GM12878 (cell line): Measurements from ENCODE around the gene RGS18. TPM values are rescaled to one million over a fixed set of nuclear protein-coding genes. Genes with fewer than 3 reads are reported as not detected.

Experiments used
- ATAC-seq: fragments of 200-7000 bp; cut with Tn5 transposase; 3 replicates; pipeline ENCODE4 v1.9.1; 2020; ENCODE audit warnings: mild to moderate bottlenecking, moderate library complexity
- BruUV-seq: library from RNA; stranded (reverse); fragments of 400-500 nt; replicated peaks from 2 replicates; lab custom pipeline; 2021; lab: Mats Ljungman, UMichigan
- CTCF ChIA-PET: fragments of 300-600 bp; sonication (Branson Sonifier 250); formaldehyde crosslinking; extraction: SDS; loops from one replicate; lab custom pipeline; 2021; ENCODE audit warnings: inconsistent platforms; lab: Yijun Ruan, JAX
- POLR2A ChIA-PET: fragments of 350-600 bp; formaldehyde crosslinking; extraction: SDS; loops from one replicate; lab custom pipeline; 2021; ENCODE audit warnings: inconsistent platforms; lab: Charles Lee
- RAD21 ChIA-PET: fragments of 300-600 bp; sonication (Branson Sonifier 250); formaldehyde crosslinking; loops from one replicate; lab custom pipeline; 2023; ENCODE audit warnings: antibody characterized with exemption; ENCODE audit not compliant: unreplicated experiment; lab: Charles Lee
- SMC1A ChIA-PET: fragments of 300-600 bp; sonication (Branson Sonifier 250); formaldehyde crosslinking; loops from one replicate; lab custom pipeline; 2023; ENCODE audit not compliant: unreplicated experiment, uncharacterized antibody; lab: Charles Lee
- DNase-seq: peaks from one replicate; pipeline ENCODE4 v3.0.0-alpha.2; 2011; ENCODE audit warnings: low read depth, low spot score
- FAIRE-seq: peaks from 3 replicates; lab custom pipeline; 2011; peaks lifted over from hg19 to GRCh38; lab: Jason Lieb, UNC
- H2AFZ ChIP-seq: 2 replicates; pipeline ENCODE4 v1.6.0; 2011; ENCODE audit warnings: low read depth, low read length, control low read depth; ENCODE audit not compliant: control insufficient read depth
- H3K27ac ChIP-seq: 2 replicates; pipeline ENCODE4 v1.5.1; 2011; ENCODE audit warnings: control low read depth; ENCODE audit not compliant: control insufficient read depth, insufficient read depth
- H3K27me3 ChIP-seq, 2 experiments: replicated peaks in 1 of 2; 2 replicates each; pipeline versions ENCODE4 v1.6.0 to v1.6.1; 2011; ENCODE audit warnings: low read length in 1 of 2; ENCODE audit not compliant: control insufficient read depth in 2 of 2, insufficient read depth in 2 of 2
- H3K36me3 ChIP-seq, 2 experiments: 2 replicates each; pipeline ENCODE4 v1.5.1; 2011; ENCODE audit warnings: low read length in 1 of 2; ENCODE audit not compliant: control insufficient read depth in 2 of 2, insufficient read depth in 2 of 2
- H3K4me1 ChIP-seq: 2 replicates; pipeline ENCODE4 v1.6.1; 2011; ENCODE audit warnings: mild to moderate bottlenecking, low read length, moderate library complexity, mixed read lengths; ENCODE audit not compliant: control insufficient read depth, insufficient read depth
- H3K4me2 ChIP-seq: 2 replicates; pipeline ENCODE4 v1.6.0; 2011; ENCODE audit warnings: control low read depth; ENCODE audit not compliant: control insufficient read depth, insufficient read depth
- H3K4me3 ChIP-seq: fragments of 200-600 bp; sonication (generic); 2 replicates; pipeline ENCODE4 v1.5.1; 2016
- H3K79me2 ChIP-seq: 2 replicates; pipeline ENCODE4 v1.6.0; 2011; ENCODE audit warnings: low read length; ENCODE audit not compliant: control insufficient read depth, insufficient read depth
- H3K9ac ChIP-seq: 2 replicates; pipeline ENCODE4 v1.8.0; 2011; ENCODE audit warnings: low read length, control low read depth, mixed read lengths; ENCODE audit not compliant: control insufficient read depth, insufficient read depth
- H3K9me3 ChIP-seq: replicated peaks from 3 replicates; pipeline ENCODE4 v1.5.1; 2011; ENCODE audit warnings: mild to moderate bottlenecking, low read length; ENCODE audit not compliant: control insufficient read depth, insufficient read depth
- H4K20me1 ChIP-seq: 2 replicates; pipeline ENCODE4 v1.6.0; 2011; ENCODE audit not compliant: control insufficient read depth, insufficient read depth
- IKZF2 ChIP-seq, 2 experiments: fragments of 450-650 bp; IDR thresholded peaks; 2 replicates each; pipeline ENCODE4 v1.6.1; 2017; ENCODE audit warnings: mild to moderate bottlenecking in 2 of 2, moderate library complexity in 2 of 2
- MEF2A ChIP-seq: IDR thresholded peaks from 2 replicates; pipeline ENCODE4 v1.6.1; 2011; ENCODE audit warnings: low read depth, mild to moderate bottlenecking, low read length, moderate library complexity; ENCODE audit not compliant: insufficient read depth
- NR2C1 ChIP-seq: fragments of 450-650 bp; IDR thresholded peaks from 2 replicates; pipeline ENCODE4 v1.6.1; 2017; ENCODE audit warnings: antibody characterized with exemption, mild to moderate bottlenecking, moderate library complexity
- NR2F1 ChIP-seq: fragments of 450-650 bp; conservative IDR thresholded peaks from 2 replicates; pipeline ENCODE4 v1.6.1; 2017; ENCODE audit warnings: mild to moderate bottlenecking
- POLR2AphosphoS2 ChIP-seq: IDR thresholded peaks from 2 replicates; pipeline ENCODE4 v1.6.1; 2011; ENCODE audit warnings: low read depth, mild to moderate bottlenecking, low read length, improper control_type of control experiment, moderate library complexity
- SMAD5 ChIP-seq: IDR thresholded peaks from 2 replicates; pipeline ENCODE4 v1.6.1; 2016; ENCODE audit warnings: antibody characterized with exemption, low read depth
- ZNF207 ChIP-seq: fragments of 450-650 bp; IDR thresholded peaks from 2 replicates; pipeline ENCODE4 v1.6.1; 2014; ENCODE audit warnings: antibody characterized with exemption, mild to moderate bottlenecking, borderline replicate concordance
- WGBS: methylation state at CpG from one replicate; pipeline ENCODE4 v1.1.6; 2016; ENCODE audit warnings: low lambda C conversion rate; ENCODE audit not compliant: insufficient replicate concordance, insufficient coverage; ENCODE audit errors: missing lambda C conversion rate; 5-methylcytosine and 5-hydroxymethylcytosine counted together
- in situ Hi-C: fragments of 300-500 bp; cut with MboI; formaldehyde crosslinking; loops from 9 replicates; pipeline ENCODE4 v1.14.3; 2018; ENCODE audit warnings: mixed read lengths
- intact Hi-C: fragments of 100-400 bp; cut with micrococcal nuclease; formaldehyde crosslinking; loops from one replicate; pipeline ENCODE4 v1.14.2; 2022; ENCODE audit not compliant: unreplicated experiment
- polyA plus RNA-seq, 11 experiments: library from polyadenylated mRNA; depleted of rRNA in 4 of 11; unstranded in 6 of 11; stranded (reverse) in 5 of 11; fragments of >200 nt; fragmentation: Nextera tagmentation in 4 of 11; fragmentation: Illumina TruSeq in 1 of 11; extraction: Ambion mirVana in 4 of 11; extraction: Trizol in 1 of 11; gene quantifications; 1 replicate in 1 of 11; 2 replicates in 10 of 11; pipeline versions ENCODE4 v1.2.1 to v1.2.3, GENCODE V29; 2011 to 2016; ENCODE audit warnings: inconsistent platforms in 2 of 11, missing spikeins in 2 of 11, low read depth in 1 of 11
- total RNA-seq, 4 experiments: library from RNA; depleted of rRNA in 3 of 4; stranded (reverse); fragments of >200 nt in 3 of 4; fragmentation: Illumina TruSeq in 1 of 4; extraction: Trizol in 1 of 4; gene quantifications; 2 replicates each; pipeline versions ENCODE4 v1.2.1 to v1.2.3, GENCODE V29; 2013 to 2021
- TF ChIP-seq, protein P1 (sequence below): fragments of 450-650 bp; IDR thresholded peaks from 2 replicates; pipeline ENCODE4 v1.6.1; 2017; ENCODE audit warnings: low read depth, mild to moderate bottlenecking, moderate library complexity
- TF ChIP-seq, protein P2 (sequence below): fragments of 450-650 bp; formaldehyde crosslinking; IDR thresholded peaks from 2 replicates; pipeline ENCODE4 v1.4.0; 2022; ENCODE audit warnings: mild to moderate bottlenecking, moderate library complexity

RGS18 gene
- total and polyA plus RNA-seq, 10 of the 15 experiments (the other 5 are each of a cell fraction or from before 2014, with no cell fraction given) = not detected

GRCh38 chr1:192126030-192126619 lies 32.1 kb upstream of the RGS18 start:
- ChIA-PET CTCF (no interaction called here), RAD21 (no interaction called here), POLR2A (no interaction called here), SMC1A (no interaction called here)
- Histone ChIP-seq H4K20me1 (no peaks in the 10 kb centered on the region), H3K4me3 (no peak overlapping the region), H3K79me2 (no peaks in the 10 kb centered on the region), H3K4me2 (no peak overlapping the region), H3K9me3 (no peaks in the 10 kb centered on the region), H3K4me1 (no peaks in the 10 kb centered on the region), H2AFZ (no peak overlapping the region), H3K9ac (no peak overlapping the region), H3K27me3 (no peaks in the 10 kb centered on the region), H3K27ac (no peak overlapping the region), H3K36me3 (no peaks in the 10 kb centered on the region)
- no TSS peak for BruUV-seq
- intact Hi-C loops (no loop called here), in situ Hi-C loops (no loop called here)
- no peak for DNase-seq
- ATAC-seq = no peak
- no peak for FAIRE-seq
- 0% methylated on average over 2 of the region's 2 CpGs for WGBS
- TF ChIP-seq POLR2AphosphoS2 (no peak), MEF2A (no peak), NR2C1 (no peak), SMAD5 (no peak), IKZF2 (IDR thresholded peaks at IDR 0.05) (no peak), ZNF207 (no peak), NR2F1 (no peak)
- TF ChIP-seq, protein P1, sequence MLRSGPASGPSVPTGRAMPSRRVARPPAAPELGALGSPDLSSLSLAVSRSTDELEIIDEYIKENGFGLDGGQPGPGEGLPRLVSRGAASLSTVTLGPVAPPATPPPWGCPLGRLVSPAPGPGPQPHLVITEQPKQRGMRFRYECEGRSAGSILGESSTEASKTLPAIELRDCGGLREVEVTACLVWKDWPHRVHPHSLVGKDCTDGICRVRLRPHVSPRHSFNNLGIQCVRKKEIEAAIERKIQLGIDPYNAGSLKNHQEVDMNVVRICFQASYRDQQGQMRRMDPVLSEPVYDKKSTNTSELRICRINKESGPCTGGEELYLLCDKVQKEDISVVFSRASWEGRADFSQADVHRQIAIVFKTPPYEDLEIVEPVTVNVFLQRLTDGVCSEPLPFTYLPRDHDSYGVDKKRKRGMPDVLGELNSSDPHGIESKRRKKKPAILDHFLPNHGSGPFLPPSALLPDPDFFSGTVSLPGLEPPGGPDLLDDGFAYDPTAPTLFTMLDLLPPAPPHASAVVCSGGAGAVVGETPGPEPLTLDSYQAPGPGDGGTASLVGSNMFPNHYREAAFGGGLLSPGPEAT = no peak
- TF ChIP-seq, protein P2, sequence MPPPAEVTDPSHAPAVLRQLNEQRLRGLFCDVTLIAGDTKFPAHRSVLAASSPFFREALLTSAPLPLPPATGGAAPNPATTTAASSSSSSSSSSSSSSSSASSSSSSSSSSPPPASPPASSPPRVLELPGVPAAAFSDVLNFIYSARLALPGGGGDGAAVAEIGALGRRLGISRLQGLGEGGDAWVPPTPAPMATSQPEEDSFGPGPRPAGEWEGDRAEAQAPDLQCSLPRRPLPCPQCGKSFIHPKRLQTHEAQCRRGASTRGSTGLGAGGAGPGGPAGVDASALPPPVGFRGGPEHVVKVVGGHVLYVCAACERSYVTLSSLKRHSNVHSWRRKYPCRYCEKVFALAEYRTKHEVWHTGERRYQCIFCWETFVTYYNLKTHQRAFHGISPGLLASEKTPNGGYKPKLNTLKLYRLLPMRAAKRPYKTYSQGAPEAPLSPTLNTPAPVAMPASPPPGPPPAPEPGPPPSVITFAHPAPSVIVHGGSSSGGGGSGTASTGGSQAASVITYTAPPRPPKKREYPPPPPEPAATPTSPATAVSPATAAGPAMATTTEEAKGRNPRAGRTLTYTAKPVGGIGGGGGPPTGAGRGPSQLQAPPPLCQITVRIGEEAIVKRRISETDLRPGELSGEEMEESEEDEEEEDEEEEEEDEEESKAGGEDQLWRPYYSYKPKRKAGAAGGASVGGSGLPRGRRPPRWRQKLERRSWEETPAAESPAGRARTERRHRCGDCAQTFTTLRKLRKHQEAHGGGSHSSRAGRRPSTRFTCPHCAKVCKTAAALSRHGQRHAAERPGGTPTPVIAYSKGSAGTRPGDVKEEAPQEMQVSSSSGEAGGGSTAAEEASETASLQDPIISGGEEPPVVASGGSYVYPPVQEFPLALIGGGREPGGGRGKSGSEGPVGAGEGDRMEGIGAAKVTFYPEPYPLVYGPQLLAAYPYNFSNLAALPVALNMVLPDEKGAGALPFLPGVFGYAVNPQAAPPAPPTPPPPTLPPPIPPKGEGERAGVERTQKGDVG (CRISPR knock-in tag) = no peak
- TF ChIP-seq, all 136 proteins: peak for 0
